ENCODE data around the gene DGCR6. TPM values are rescaled to one million over a fixed set of nuclear protein-coding genes. Genes with fewer than 3 reads are reported as not detected.

Gene DGCR6
- total and polyA plus RNA-seq, 8 donors: 1.7 to 15.8 (median 11.9) TPM

DNA sequence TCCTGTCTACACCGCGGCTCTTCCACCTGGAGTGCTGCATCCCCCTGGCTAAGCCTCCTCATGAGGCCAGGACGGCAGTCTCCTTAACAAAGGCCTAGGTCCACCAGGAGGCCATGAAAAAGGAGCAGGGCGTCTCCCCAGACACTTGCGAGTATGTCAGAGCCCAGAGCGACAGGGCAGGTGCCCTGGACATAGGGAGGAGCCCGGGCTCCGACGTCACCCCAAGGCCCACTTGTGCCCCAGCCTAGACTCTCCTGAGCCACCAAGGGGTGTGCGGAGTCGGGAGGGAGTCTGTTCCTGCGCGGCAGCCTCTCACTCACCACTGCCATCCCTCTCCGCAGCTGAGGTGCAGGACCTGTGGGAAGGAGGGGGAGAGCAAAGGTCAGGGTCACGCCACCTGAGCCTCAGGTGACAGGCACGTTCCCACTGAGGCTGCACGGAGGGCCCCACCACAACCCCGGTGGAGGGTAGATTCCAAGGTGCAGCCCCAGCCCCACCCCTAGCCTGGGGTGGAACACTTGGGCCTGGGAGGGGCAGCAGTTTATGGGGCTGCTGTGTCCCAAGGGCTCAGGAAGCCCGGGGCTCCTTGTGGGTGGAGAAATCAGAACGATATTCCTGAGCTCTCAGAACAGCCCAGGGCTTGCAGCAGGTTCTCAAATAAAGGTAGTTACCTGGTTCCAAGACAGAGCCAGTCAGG is 19.4 kb downstream of the DGCR6 start:
- TF ChIP-seq, protein P1, sequence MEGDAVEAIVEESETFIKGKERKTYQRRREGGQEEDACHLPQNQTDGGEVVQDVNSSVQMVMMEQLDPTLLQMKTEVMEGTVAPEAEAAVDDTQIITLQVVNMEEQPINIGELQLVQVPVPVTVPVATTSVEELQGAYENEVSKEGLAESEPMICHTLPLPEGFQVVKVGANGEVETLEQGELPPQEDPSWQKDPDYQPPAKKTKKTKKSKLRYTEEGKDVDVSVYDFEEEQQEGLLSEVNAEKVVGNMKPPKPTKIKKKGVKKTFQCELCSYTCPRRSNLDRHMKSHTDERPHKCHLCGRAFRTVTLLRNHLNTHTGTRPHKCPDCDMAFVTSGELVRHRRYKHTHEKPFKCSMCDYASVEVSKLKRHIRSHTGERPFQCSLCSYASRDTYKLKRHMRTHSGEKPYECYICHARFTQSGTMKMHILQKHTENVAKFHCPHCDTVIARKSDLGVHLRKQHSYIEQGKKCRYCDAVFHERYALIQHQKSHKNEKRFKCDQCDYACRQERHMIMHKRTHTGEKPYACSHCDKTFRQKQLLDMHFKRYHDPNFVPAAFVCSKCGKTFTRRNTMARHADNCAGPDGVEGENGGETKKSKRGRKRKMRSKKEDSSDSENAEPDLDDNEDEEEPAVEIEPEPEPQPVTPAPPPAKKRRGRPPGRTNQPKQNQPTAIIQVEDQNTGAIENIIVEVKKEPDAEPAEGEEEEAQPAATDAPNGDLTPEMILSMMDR (IDR thresholded peaks at IDR 0.05): no peak
- Histone ChIP-seq H3K9me3 (no peaks in the 10 kb centered on the region), H3K27me3 (no peaks in the 10 kb centered on the region), H3K4me1 (no peaks in the 10 kb centered on the region), H3K4me3 (no peak overlapping the region), H3K36me3 (no peaks in the 10 kb centered on the region), H3K27ac (no peak overlapping the region)
- DNase-seq: no peak
- ATAC-seq: no peak
- intact Hi-C loops (cut with DNase I): no loop called here

DNA sequence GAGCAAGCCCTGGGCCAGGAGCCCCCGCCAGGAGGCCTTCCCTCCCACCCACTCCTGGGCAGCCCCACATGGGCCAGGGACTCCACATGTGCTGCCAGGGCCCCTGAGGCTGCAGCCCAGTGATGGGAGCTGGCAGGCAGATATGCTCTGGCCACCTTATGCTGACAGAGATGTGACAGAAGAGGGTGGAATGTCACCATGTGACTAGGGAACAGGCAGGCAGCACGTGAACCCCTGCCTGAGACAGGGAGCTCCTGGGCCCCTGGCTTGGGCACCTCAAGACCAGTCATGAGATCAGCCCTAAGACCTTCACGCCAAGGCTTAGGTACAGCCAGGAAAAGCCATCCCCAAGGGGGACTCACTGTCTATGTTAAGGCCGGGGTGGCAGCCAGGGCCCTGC is 20.9 kb downstream of the DGCR6 start:
- Histone ChIP-seq H3K9me3 (no peaks in the 10 kb centered on the region), H3K4me3 (no peak overlapping the region), H3K36me3 (no peaks in the 10 kb centered on the region), H3K27me3 (no peaks in the 10 kb centered on the region), H3K4me1 (no peaks in the 10 kb centered on the region), H3K27ac (no peak overlapping the region)
- intact Hi-C loops (cut with DNase I): no loop called here
- DNase-seq: no peak
- no peak for ATAC-seq
- TF ChIP-seq, protein P1 (IDR thresholded peaks at IDR 0.05): no peak

DNA sequence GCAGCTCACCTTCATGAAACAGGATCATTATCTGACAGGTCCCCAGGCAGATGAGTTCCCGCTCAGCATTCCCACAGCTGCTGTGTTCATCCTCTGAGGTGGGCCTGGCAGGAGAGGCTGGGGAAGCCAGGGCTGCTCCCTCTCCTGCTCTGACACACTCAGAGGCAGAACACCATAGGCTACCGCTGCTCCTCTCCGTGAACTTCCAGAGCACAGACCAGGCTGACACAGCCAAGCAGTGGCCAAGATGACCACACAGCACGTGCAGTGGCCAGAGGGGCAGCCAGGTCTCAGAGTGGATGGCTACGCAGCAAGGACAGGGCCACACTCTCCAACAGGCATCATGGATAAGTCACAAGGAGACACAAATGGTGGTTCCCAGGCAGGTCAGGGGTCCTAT is 21.5 kb downstream of the DGCR6 start:
- Histone ChIP-seq H3K9me3 (no peaks in the 10 kb centered on the region), H3K4me1 (no peaks in the 10 kb centered on the region), H3K27me3 (no peaks in the 10 kb centered on the region), H3K27ac (no peak overlapping the region), H3K36me3 (no peaks in the 10 kb centered on the region), H3K4me3 (no peak overlapping the region)
- DNase-seq (no peak), ATAC-seq (no peak)
- TF ChIP-seq, protein P1 (IDR thresholded peaks at IDR 0.05): no peak
- intact Hi-C loops (cut with DNase I): no loop called here

DNA sequence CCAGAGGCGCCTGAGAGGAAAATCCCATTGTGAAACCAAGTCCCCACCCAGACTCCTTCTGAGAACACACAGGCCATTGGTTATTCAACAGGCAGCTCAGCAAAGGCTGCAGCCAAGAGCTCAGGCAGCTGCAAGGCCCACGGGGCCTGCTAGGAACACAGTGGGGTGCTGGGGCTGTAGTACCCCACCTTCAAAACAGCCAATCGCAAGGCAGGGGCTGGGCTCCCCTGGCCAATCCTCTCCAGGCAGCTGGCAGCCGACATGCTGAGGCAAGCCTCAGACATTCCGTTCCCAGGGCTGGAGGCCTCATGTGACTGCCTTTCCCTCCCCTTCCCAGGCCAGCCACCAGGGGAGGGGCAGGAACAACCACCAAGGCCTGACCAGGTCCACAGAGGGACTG is 23.3 kb downstream of the DGCR6 start:
- no peaks in the 10 kb centered on the region for H3K27me3 ChIP-seq
- H3K27ac ChIP-seq: no peak overlapping the region
- intact Hi-C loops (cut with DNase I): no loop called here
- DNase-seq (peak in 1 of 4 donors; percentile 12), ATAC-seq (peak; percentile 89)
- TF ChIP-seq, protein P1 (IDR thresholded peaks at IDR 0.05): no peak
- H3K36me3 ChIP-seq: no peaks in the 10 kb centered on the region
- H3K4me1 ChIP-seq: no peaks in the 10 kb centered on the region
- H3K4me3 ChIP-seq: no peak overlapping the region
- no peaks in the 10 kb centered on the region for H3K9me3 ChIP-seq

DNA sequence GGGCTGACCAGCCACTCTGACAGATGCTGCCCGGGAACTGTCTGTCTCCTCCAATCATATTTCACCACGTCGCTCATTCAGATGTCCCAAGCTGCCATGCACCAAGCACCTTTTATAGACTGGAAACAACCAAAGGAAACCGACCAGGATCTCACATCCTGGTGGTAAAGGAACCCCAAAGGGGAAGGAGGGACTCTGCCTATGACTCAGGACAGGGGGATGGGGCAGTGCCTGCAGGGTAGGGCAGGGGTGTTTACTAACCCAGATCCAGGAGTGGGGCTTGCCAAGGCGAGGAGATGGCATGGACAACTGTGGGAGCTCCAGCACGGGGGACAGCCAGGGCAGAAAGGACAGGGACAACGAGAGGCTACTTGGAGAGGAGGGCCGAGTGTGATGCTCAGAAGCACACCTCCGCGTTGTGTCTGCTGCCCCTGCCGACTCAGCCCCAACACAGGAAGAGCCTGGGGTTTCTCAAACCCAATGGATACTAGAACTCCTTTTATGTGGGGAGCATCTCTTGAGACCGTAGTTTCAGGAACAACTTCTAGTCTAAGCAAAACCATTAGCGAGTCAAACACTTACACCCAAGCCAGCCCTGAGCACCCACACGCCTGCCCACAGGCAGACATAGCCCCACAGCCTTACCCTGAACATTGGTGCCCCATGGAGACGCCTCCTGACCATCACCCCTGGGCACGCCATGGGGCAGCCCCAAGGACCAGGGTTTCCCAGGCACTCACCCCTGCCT is 26.0 kb downstream of the DGCR6 start:
- H3K27me3 ChIP-seq: no peaks in the 10 kb centered on the region
- intact Hi-C loops (cut with DNase I): no loop called here
- no peaks in the 10 kb centered on the region for H3K36me3 ChIP-seq
- TF ChIP-seq, protein P1 (IDR thresholded peaks at IDR 0.05): no peak
- H3K4me1 ChIP-seq: no peaks in the 10 kb centered on the region
- no peak overlapping the region for H3K27ac ChIP-seq
- no peaks in the 10 kb centered on the region for H3K9me3 ChIP-seq
- no peak overlapping the region for H3K4me3 ChIP-seq
- no peak for ATAC-seq
- DNase-seq: no peak
